Measurements from ENCODE around the gene MICU1. TPM values are rescaled to one million over a fixed set of nuclear protein-coding genes. Genes with fewer than 3 reads are reported as not detected.
A peak's percentile ranks its signal among the peaks of the same experiment; 100 is the strongest.

The MICU1 gene
- polyA plus RNA-seq, 1 donor (not counting 4 experiments of a cell fraction or from before 2014, with no cell fraction given), result 19.4 TPM

DNA sequence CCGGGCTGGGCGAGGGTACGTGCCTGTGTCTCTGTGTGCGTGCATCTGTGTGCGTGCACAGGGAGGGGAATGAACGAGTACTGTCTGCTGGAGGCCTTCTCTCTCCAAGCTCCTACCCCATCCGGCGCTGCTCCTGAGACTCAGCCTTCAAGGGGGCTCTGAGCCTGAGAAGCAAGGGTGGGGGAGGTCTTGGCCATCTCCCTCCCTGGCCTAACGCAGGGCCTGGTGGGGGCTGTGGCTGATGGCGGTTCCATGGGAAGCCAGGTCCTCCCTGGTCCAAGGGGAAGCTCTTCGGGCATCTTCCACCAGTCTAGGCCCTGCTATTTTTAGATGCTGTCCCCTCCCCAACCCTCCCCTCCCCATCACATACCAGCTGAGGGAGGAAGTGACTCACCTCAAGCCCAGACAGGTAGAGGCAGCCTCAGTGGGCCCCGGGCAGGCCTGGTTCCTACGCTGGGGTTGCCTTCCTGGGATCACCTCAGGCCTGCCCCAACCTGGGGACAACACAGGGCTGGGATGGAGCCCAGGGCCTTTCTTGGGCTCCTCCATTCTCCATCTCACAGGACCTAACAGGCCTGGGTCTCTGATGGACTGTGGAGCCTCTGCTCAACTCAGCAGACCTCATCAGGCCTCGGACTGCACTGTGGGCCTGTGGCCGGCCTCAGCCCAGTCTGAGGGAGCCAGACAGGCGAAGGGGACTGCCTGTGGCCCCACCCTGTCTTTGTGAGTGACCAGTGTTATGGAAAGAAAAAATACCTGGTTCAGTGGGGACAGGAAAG lies 303.4 kb downstream of the MICU1 start:
- Histone ChIP-seq H3K27me3 (ENCODE audit: control insufficient read depth, extremely low read depth, insufficient read depth, low read length) (no peaks in the 10 kb centered on the region), H3K4me2 (ENCODE audit: control insufficient read depth, extremely low read depth, insufficient read depth, low read depth, low read length) (peak overlapping the region; percentile 68), H4K20me1 (ENCODE audit: control insufficient read depth, extremely low read depth, insufficient read depth, low read length) (no peaks in the 10 kb centered on the region), H3K36me3 (ENCODE audit: control insufficient read depth in 2 of 2, extremely low read depth in 1 of 2, insufficient read depth in 2 of 2, low read length in 2 of 2) (no peaks in the 10 kb centered on the region), H2AFZ (ENCODE audit: control insufficient read depth, low read length) (no peak overlapping the region), H3K4me3 (ENCODE audit: control insufficient read depth in 2 of 3, extremely low read depth in 1 of 3, insufficient read depth in 2 of 3, low read depth in 1 of 3, low read length in 3 of 3) (peak overlapping the region in 1 of 3 experiments; percentile 19), H3K79me2 (ENCODE audit: control insufficient read depth, insufficient read depth, low read length) (no peaks in the 10 kb centered on the region), H3K9me3 (ENCODE audit: control insufficient read depth, low read depth, low read length) (no peaks in the 10 kb centered on the region), H3K27ac (ENCODE audit: control insufficient read depth, insufficient read depth, low read length) (peak overlapping the region; percentile 94), H3K9ac (ENCODE audit: control insufficient read depth, extremely low read depth, insufficient read depth, low read length) (peak overlapping the region; percentile 91), H3K9me1 (ENCODE audit: control insufficient read depth, extremely low read depth, insufficient read depth, low read length) (no peaks in the 10 kb centered on the region), H3K4me1 (ENCODE audit: control insufficient read depth, extremely low read depth, insufficient read depth, low read length) (peaks cover 48% of the 10 kb centered on the region)
- FAIRE-seq (peak; percentile 56), DNase-seq (ENCODE audit: low read depth, low spot score) (peak; percentile 97)
- TF ChIP-seq CTCF (optimal IDR thresholded peaks at IDR 0.05 in 1 of 3, IDR thresholded peaks at IDR 0.05 in 1 of 3, conservative IDR thresholded peaks at IDR 0.05 in 1 of 3; ENCODE audit: extremely low read depth in 1 of 3, insufficient read depth in 2 of 3, low read length in 3 of 3) (no peak), EZH2 (IDR thresholded peaks at IDR 0.05; ENCODE audit: low read length) (no peak)
- dilution Hi-C loops (cut with MboI; ENCODE audit: extremely low pct_ligation_motif_present, low sequenced_read_pairs), result no loop called here

DNA sequence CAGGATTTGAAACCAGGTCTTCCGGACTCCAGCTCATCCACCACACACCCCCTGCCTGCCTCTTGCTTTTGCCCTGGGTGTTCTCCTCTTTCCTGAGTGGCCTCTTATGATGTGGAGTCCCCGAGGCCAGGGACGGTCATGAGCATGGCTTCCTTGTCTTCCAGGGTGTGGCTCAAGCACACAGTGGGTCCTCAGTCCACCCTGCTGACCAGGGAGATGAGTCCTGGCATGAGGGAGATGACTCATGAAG lies 303.9 kb downstream of the MICU1 start:
- Histone ChIP-seq H2AFZ (ENCODE audit: control insufficient read depth, low read length) (no peak overlapping the region), H3K4me1 (ENCODE audit: control insufficient read depth, extremely low read depth, insufficient read depth, low read length) (peaks cover 50% of the 10 kb centered on the region), H3K9ac (ENCODE audit: control insufficient read depth, extremely low read depth, insufficient read depth, low read length) (peak overlapping the region; percentile 91), H3K36me3 (ENCODE audit: control insufficient read depth in 2 of 2, extremely low read depth in 1 of 2, insufficient read depth in 2 of 2, low read length in 2 of 2) (no peaks in the 10 kb centered on the region), H3K27ac (ENCODE audit: control insufficient read depth, insufficient read depth, low read length) (peak overlapping the region; percentile 94), H3K9me1 (ENCODE audit: control insufficient read depth, extremely low read depth, insufficient read depth, low read length) (no peaks in the 10 kb centered on the region), H4K20me1 (ENCODE audit: control insufficient read depth, extremely low read depth, insufficient read depth, low read length) (no peaks in the 10 kb centered on the region), H3K9me3 (ENCODE audit: control insufficient read depth, low read depth, low read length) (no peaks in the 10 kb centered on the region), H3K4me3 (ENCODE audit: control insufficient read depth in 2 of 3, extremely low read depth in 1 of 3, insufficient read depth in 2 of 3, low read depth in 1 of 3, low read length in 3 of 3) (no peak overlapping the region), H3K27me3 (ENCODE audit: control insufficient read depth, extremely low read depth, insufficient read depth, low read length) (no peaks in the 10 kb centered on the region), H3K4me2 (ENCODE audit: control insufficient read depth, extremely low read depth, insufficient read depth, low read depth, low read length) (peak overlapping the region; percentile 3), H3K79me2 (ENCODE audit: control insufficient read depth, insufficient read depth, low read length) (no peaks in the 10 kb centered on the region)
- FAIRE-seq, result peak; percentile 34
- TF ChIP-seq CTCF (optimal IDR thresholded peaks at IDR 0.05 in 1 of 3, IDR thresholded peaks at IDR 0.05 in 1 of 3, conservative IDR thresholded peaks at IDR 0.05 in 1 of 3; ENCODE audit: extremely low read depth in 1 of 3, insufficient read depth in 2 of 3, low read length in 3 of 3), result no peak
- TF ChIP-seq EZH2 (IDR thresholded peaks at IDR 0.05; ENCODE audit: low read length), result no peak
- dilution Hi-C loops (cut with MboI; ENCODE audit: extremely low pct_ligation_motif_present, low sequenced_read_pairs), result no loop called here
- DNase-seq (ENCODE audit: low read depth, low spot score), result peak; percentile 100

Data from keratinocyte (primary cell).